Measurements from ENCODE around the gene ZBED4. TPM values are rescaled to one million over a fixed set of nuclear protein-coding genes. Genes with fewer than 3 reads are reported as not detected.

Gene ZBED4
- total RNA-seq, 1 experiment from 2014 or later = 31.5 TPM

DNA sequence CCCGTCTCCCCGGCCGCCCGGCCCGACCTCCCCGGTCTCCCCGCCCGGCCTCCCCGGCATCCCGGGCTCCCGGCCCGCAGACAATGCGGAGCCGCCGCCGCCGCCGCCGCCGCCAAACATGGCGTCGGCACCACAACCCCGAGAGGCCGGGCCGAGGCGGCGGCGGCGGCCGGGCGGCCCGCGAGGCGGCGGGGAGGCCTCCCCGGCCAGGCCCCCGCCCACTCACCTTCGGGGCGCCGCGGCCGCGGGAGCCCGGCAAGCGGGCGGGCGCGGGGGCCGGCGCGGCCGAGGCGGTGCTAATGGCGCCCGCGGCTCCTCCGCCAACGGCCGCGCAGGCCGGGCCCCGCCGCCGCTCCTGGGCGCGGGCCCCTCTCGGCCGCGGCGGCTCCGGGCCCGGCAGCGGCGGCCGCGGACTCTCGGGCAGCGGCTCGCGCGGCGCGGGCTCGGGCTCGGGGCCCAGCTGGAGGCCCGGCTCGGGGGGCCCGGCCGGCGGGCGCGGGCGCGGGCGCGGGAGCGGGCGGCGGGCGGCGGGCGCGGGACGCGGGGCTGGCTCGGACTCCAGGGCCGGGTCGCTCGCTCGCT, 26.3 kb upstream of the ZBED4 start:
- BruUV-seq (replicated peaks) = no TSS peak
- H3K27me3 ChIP-seq (replicated peaks; ENCODE audit: insufficient read depth, low read depth, low read length, poor library complexity) = no peaks in the 10 kb centered on the region
- peak overlapping the region; percentile 96 for H3K27ac ChIP-seq (ENCODE audit: low read depth, low read length, poor library complexity, severe bottlenecking)
- H3K36me3 ChIP-seq (ENCODE audit: insufficient read depth, low read length, poor library complexity, severe bottlenecking) = peaks cover 31% of the 10 kb centered on the region
- peak overlapping the region; percentile 97 for H3K4me3 ChIP-seq (ENCODE audit: low read depth, low read length, poor library complexity, severe bottlenecking)
- POLR2A ChIA-PET (ENCODE audit: low non-redundant PET) = no interaction called here
- intact Hi-C loops (cut with micrococcal nuclease; ENCODE audit: unreplicated experiment) = no loop called here
- peak; percentile 33 for DNase-seq (ENCODE audit: low spot score)
- peaks cover 6% of the 10 kb centered on the region for H3K9me3 ChIP-seq (ENCODE audit: low read depth, low read length, poor library complexity, severe bottlenecking)
- TF ChIP-seq, protein P1, sequence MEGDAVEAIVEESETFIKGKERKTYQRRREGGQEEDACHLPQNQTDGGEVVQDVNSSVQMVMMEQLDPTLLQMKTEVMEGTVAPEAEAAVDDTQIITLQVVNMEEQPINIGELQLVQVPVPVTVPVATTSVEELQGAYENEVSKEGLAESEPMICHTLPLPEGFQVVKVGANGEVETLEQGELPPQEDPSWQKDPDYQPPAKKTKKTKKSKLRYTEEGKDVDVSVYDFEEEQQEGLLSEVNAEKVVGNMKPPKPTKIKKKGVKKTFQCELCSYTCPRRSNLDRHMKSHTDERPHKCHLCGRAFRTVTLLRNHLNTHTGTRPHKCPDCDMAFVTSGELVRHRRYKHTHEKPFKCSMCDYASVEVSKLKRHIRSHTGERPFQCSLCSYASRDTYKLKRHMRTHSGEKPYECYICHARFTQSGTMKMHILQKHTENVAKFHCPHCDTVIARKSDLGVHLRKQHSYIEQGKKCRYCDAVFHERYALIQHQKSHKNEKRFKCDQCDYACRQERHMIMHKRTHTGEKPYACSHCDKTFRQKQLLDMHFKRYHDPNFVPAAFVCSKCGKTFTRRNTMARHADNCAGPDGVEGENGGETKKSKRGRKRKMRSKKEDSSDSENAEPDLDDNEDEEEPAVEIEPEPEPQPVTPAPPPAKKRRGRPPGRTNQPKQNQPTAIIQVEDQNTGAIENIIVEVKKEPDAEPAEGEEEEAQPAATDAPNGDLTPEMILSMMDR (conservative IDR thresholded peaks at IDR 0.05; ENCODE audit: low read depth, low read length) = no peak
- no peak for TF ChIP-seq EZH2 (IDR thresholded peaks at IDR 0.05; ENCODE audit: borderline replicate concordance, low read depth, low read length, poor library complexity, severe bottlenecking)
- H3K4me1 ChIP-seq (ENCODE audit: insufficient read depth, low read length, poor library complexity, severe bottlenecking) = peaks cover 12% of the 10 kb centered on the region
- CTCF ChIA-PET = no interaction called here

DNA sequence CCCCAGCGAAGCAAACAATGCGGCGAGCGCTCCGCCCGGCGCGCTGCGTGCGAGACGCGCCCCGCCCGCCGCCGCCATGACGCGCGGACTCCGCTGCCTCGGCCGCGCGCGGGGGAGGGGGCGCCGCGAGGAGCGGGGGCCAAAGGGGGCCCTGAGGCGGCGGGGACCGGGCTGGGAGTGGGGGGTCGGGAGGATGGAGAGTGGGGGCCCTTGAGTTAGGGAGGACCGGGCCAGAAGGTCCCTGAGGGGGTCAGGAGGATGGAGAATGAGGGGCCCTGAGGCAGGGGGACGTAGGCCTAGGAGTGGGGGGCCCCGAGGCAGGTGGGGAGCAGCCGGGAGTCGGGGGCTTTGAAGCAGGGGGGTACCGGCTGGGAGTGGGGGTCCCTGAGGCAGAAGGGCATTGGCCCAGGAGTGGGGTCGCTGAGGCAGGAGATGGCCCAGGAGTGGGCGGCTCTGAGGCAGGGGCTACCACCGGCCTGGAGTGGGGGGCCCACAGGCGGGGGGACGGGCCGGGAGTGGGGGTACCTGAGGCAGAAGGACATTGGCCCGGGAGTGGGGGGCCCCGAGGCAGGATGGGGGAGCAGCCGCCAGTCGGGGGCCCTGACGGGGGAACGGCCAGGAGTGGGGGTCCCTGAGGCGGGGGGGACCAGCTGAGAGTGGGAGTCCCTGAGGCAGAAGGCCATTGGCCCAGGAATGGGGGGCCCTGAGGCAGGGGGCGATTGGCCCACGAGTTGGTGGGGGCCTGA, 25.6 kb upstream of the ZBED4 start, which contains the start of gene BRD1:
Gene BRD1, minus strand, starts transcription at position 21 of the 746 bp plus-strand sequence. CDS start 3,556 bp downstream, outside the sequence.
- CTCF ChIA-PET = no interaction called here
- H3K27me3 ChIP-seq (replicated peaks; ENCODE audit: insufficient read depth, low read depth, low read length, poor library complexity) = no peaks in the 10 kb centered on the region
- H3K4me1 ChIP-seq (ENCODE audit: insufficient read depth, low read length, poor library complexity, severe bottlenecking) = peaks cover 12% of the 10 kb centered on the region
- intact Hi-C loops (cut with micrococcal nuclease; ENCODE audit: unreplicated experiment) = no loop called here
- DNase-seq (ENCODE audit: low spot score) = peak; percentile 83
- peaks cover 24% of the 10 kb centered on the region for H3K36me3 ChIP-seq (ENCODE audit: insufficient read depth, low read length, poor library complexity, severe bottlenecking)
- H3K27ac ChIP-seq (ENCODE audit: low read depth, low read length, poor library complexity, severe bottlenecking) = peak within 1 kb of the TSS; percentile 96
- no TSS peak for BruUV-seq (replicated peaks)
- peak within 1 kb of the TSS; percentile 97 for H3K4me3 ChIP-seq (ENCODE audit: low read depth, low read length, poor library complexity, severe bottlenecking)
- POLR2A ChIA-PET (ENCODE audit: low non-redundant PET) = no interaction called here
- TF ChIP-seq EZH2 (IDR thresholded peaks at IDR 0.05; ENCODE audit: borderline replicate concordance, low read depth, low read length, poor library complexity, severe bottlenecking) = no peak
- TF ChIP-seq, protein P1 (conservative IDR thresholded peaks at IDR 0.05; ENCODE audit: low read depth, low read length) = no peak
- H3K9me3 ChIP-seq (ENCODE audit: low read depth, low read length, poor library complexity, severe bottlenecking) = peaks cover 6% of the 10 kb centered on the region

DNA sequence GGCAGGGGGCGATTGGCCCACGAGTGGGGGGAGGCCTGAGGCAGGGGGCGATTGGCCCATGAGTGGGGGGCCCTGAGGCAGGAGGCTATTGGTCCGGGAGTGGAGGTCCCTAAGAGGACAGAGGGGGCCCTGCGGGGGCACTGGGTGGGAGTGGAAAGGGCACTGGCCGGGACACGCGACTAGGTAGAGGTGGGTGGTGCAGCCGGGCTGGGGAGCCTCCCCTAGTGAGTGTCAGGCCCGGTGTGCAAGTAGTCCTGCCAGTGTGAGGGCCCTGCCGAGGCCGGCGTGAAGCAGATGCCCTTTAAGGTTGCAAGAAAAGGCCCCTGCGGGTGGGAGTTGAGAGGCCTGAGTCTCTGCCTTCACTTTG, 25.1 kb upstream of the ZBED4 start:
- intact Hi-C loops (cut with micrococcal nuclease; ENCODE audit: unreplicated experiment) = no loop called here
- Histone ChIP-seq H3K27ac (ENCODE audit: low read depth, low read length, poor library complexity, severe bottlenecking) (peak overlapping the region; percentile 92), H3K9me3 (ENCODE audit: low read depth, low read length, poor library complexity, severe bottlenecking) (peaks cover 6% of the 10 kb centered on the region), H3K36me3 (ENCODE audit: insufficient read depth, low read length, poor library complexity, severe bottlenecking) (peaks cover 19% of the 10 kb centered on the region), H3K4me3 (ENCODE audit: low read depth, low read length, poor library complexity, severe bottlenecking) (no peak overlapping the region), H3K27me3 (replicated peaks; ENCODE audit: insufficient read depth, low read depth, low read length, poor library complexity) (no peaks in the 10 kb centered on the region), H3K4me1 (ENCODE audit: insufficient read depth, low read length, poor library complexity, severe bottlenecking) (peaks cover 12% of the 10 kb centered on the region)
- POLR2A ChIA-PET (ENCODE audit: low non-redundant PET) = no interaction called here
- CTCF ChIA-PET = no interaction called here
- no peak for TF ChIP-seq EZH2 (IDR thresholded peaks at IDR 0.05; ENCODE audit: borderline replicate concordance, low read depth, low read length, poor library complexity, severe bottlenecking)
- TF ChIP-seq, protein P1 (conservative IDR thresholded peaks at IDR 0.05; ENCODE audit: low read depth, low read length) = no peak
- BruUV-seq (replicated peaks) = no TSS peak
- DNase-seq (ENCODE audit: low spot score) = no peak

Data from A673 (cell line).